K562 (cell line): ENCODE measurements around the gene ADTRP. TPM values are rescaled to one million over a fixed set of nuclear protein-coding genes. Genes with fewer than 3 reads are reported as not detected.
A peak's percentile ranks its signal among the peaks of the same experiment; 100 is the strongest.

Experiments
- ATAC-seq: fragments of 200-7000 bp; cut with Tn5 transposase; 3 replicates; pipeline ENCODE4 v1.9.1; 2020; ENCODE audit warnings: moderate library complexity
- BruUV-seq: library from RNA; stranded (reverse); fragments of 400-500 nt; replicated peaks from 2 replicates; lab custom pipeline; 2021; lab: Mats Ljungman, UMichigan
- CTCF ChIA-PET: fragments of 300-600 bp; formaldehyde crosslinking; extraction: SDS; loops from one replicate; lab custom pipeline; 2021; ENCODE audit warnings: low intra/inter-chr PET ratio; lab: Yijun Ruan, JAX
- POLR2A ChIA-PET: fragments of 300-600, 350-650 bp; sonication (Branson Sonifier 250); formaldehyde crosslinking; extraction: SDS; loops from one replicate; lab custom pipeline; 2021; ENCODE audit warnings: antibody characterized with exemption, inconsistent platforms; lab: Yijun Ruan, JAX
- DNase-seq, 4 experiments: peaks; one replicate each; pipeline versions ENCODE4 v3.0.0 to v3.0.0-alpha.2; 2011 to 2018; ENCODE audit warnings: low spot score in 3 of 4, mixed read lengths in 3 of 4; ENCODE audit errors: extremely low read depth in 1 of 4
- FAIRE-seq: peaks from 2 replicates; lab custom pipeline; 2011; peaks lifted over from hg19 to GRCh38; lab: Jason Lieb, UNC
- H2AFZ ChIP-seq: 2 replicates; pipeline ENCODE4 v1.6.0; 2011; ENCODE audit warnings: low read depth, low read length, control low read depth, inconsistent platforms
- H3K27ac ChIP-seq: fragments of 200-600 bp; 3 replicates; pipeline ENCODE4 v1.8.0; 2011; ENCODE audit warnings: low read depth, mild to moderate bottlenecking, control low read depth, inconsistent platforms, low read length, moderate library complexity, mixed read lengths; ENCODE audit errors: extremely low read depth
- H3K27me3 ChIP-seq, 2 experiments: fragments of 300-600 bp in 1 of 2; 2 replicates in 1 of 2; 3 replicates in 1 of 2; pipeline versions ENCODE4 v1.6.0 to v1.8.0; 2011; ENCODE audit warnings: inconsistent platforms in 2 of 2, low read length in 2 of 2, mild to moderate bottlenecking in 1 of 2, mixed read lengths in 1 of 2, moderate library complexity in 1 of 2; ENCODE audit not compliant: control insufficient read depth in 2 of 2, insufficient read depth in 2 of 2
- H3K36me3 ChIP-seq: fragments of 300-600 bp; 3 replicates; pipeline ENCODE4 v1.8.0; 2011; ENCODE audit warnings: mild to moderate bottlenecking, low read length, inconsistent platforms; ENCODE audit not compliant: control insufficient read depth, insufficient read depth
- H3K4me1 ChIP-seq, 2 experiments: fragments of 200-600 bp in 1 of 2; replicated peaks in 1 of 2; 2 replicates in 1 of 2; 3 replicates in 1 of 2; pipeline versions ENCODE4 v1.5.1 to v1.8.0; 2011; ENCODE audit warnings: inconsistent platforms in 2 of 2, low read length in 2 of 2, mild to moderate bottlenecking in 1 of 2, mixed read lengths in 1 of 2, moderate library complexity in 1 of 2; ENCODE audit not compliant: control insufficient read depth in 2 of 2, insufficient read depth in 2 of 2
- H3K4me2 ChIP-seq: 2 replicates; pipeline ENCODE4 v1.6.1; 2011; ENCODE audit warnings: low read length, control low read depth, inconsistent platforms, mixed read lengths; ENCODE audit not compliant: insufficient read depth
- H3K4me3 ChIP-seq: fragments of 200-600 bp; sonication (generic), shearing (Covaris generic); 2 replicates; pipeline ENCODE4 v1.5.1; 2016; ENCODE audit warnings: control low read depth, inconsistent platforms
- H3K79me2 ChIP-seq: fragments of 200-600 bp; 3 replicates; pipeline ENCODE4 v1.8.0; 2011; ENCODE audit warnings: low read length, inconsistent platforms; ENCODE audit not compliant: control insufficient read depth, insufficient read depth
- H3K9ac ChIP-seq, 2 experiments: 2 replicates each; pipeline versions ENCODE4 v1.6.0 to v1.6.1; 2011; ENCODE audit warnings: low read depth in 2 of 2, low read length in 2 of 2, control low read depth in 1 of 2, inconsistent platforms in 1 of 2, mild to moderate bottlenecking in 1 of 2, mixed read lengths in 1 of 2; ENCODE audit not compliant: insufficient read depth in 1 of 2
- H3K9me1 ChIP-seq: one replicate; pipeline ENCODE4 v1.6.0; 2011; ENCODE audit warnings: inconsistent platforms, mild to moderate bottlenecking, low read length, moderate library complexity; ENCODE audit not compliant: control insufficient read depth, insufficient read depth
- H3K9me3 ChIP-seq: replicated peaks from 2 replicates; pipeline ENCODE4 v1.5.1; 2011; ENCODE audit warnings: low read depth, low read length, inconsistent platforms; ENCODE audit not compliant: control insufficient read depth, insufficient read depth
- H4K20me1 ChIP-seq: replicated peaks from 2 replicates; pipeline ENCODE4 v1.6.1; 2011; ENCODE audit warnings: low read length, inconsistent platforms, mixed read lengths; ENCODE audit not compliant: control insufficient read depth, insufficient read depth
- ATF7 ChIP-seq: fragments of 450-650 bp; IDR thresholded peaks from 2 replicates; pipeline ENCODE4 v1.7.1; 2014; ENCODE audit warnings: mild to moderate bottlenecking, moderate library complexity
- BCL6 ChIP-seq: fragments of 250-450 bp; sonication (Bioruptor Pico); IDR thresholded peaks from 2 replicates; pipeline ENCODE4 v1.4.0; 2020
- FOS ChIP-seq: IDR thresholded peaks from 3 replicates; pipeline ENCODE4 v1.6.1; 2011; ENCODE audit not compliant: insufficient read length; ENCODE audit errors: extremely low read depth
- HCFC1 ChIP-seq: IDR thresholded peaks from 2 replicates; pipeline ENCODE4 v1.6.1; 2012; ENCODE audit warnings: low read depth, low read length, improper control_type of control experiment
- L3MBTL2 ChIP-seq: fragments of 450-650 bp; IDR thresholded peaks from 2 replicates; pipeline ENCODE4 v1.6.1; 2016; ENCODE audit warnings: mild to moderate bottlenecking, moderate library complexity
- XRCC5 ChIP-seq: fragments of 200-400 bp; formaldehyde crosslinking; IDR thresholded peaks from 2 replicates; pipeline ENCODE4 v1.6.1; 2017; ENCODE audit warnings: low read depth, mild to moderate bottlenecking, low read length
- WGBS: fragments of 100-300 bp; shearing (Covaris generic); methylation state at CpG from one replicate; pipeline ENCODE4 v1.1.6; 2016; ENCODE audit warnings: low coverage, mixed read lengths; ENCODE audit not compliant: insufficient coverage; ENCODE audit errors: missing lambda C conversion rate; 5-methylcytosine and 5-hydroxymethylcytosine counted together
- in situ Hi-C: fragments of 300-500 bp; cut with MboI; formaldehyde crosslinking; loops from 4 replicates; pipeline ENCODE4 v1.15.0; 2018; ENCODE audit warnings: inconsistent platforms, mixed read lengths
- intact Hi-C: fragments of 100-400 bp; cut with micrococcal nuclease; formaldehyde crosslinking; loops from 2 replicates; pipeline ENCODE4 v1.14.2; 2022
- polyA plus RNA-seq, 8 experiments: library from polyadenylated mRNA; depleted of rRNA in 4 of 8; stranded (reverse) in 5 of 8; unstranded in 3 of 8; fragments of >200 nt; fragmentation: Nextera tagmentation in 2 of 8; fragmentation: Illumina TruSeq in 1 of 8; extraction: Ambion mirVana in 2 of 8; extraction: Trizol in 1 of 8; gene quantifications; 2 replicates each; pipeline versions ENCODE4 v1.2.1 to v1.2.3, GENCODE V29; 2011 to 2014; ENCODE audit warnings: inconsistent platforms in 1 of 8, missing spikeins in 1 of 8
- total RNA-seq, 7 experiments: library from RNA; depleted of rRNA in 6 of 7; stranded (reverse); fragments of >200 nt in 6 of 7; fragmentation: Illumina TruSeq in 2 of 7; extraction: Trizol in 2 of 7; gene quantifications; 2 replicates each; pipeline versions ENCODE4 v1.2.1 to v1.2.3, GENCODE V29; 2011 to 2021; ENCODE audit warnings: low replicate concordance in 1 of 7
- TF ChIP-seq, protein P1 (sequence below): fragments of 250-450 bp; sonication (Bioruptor Pico); IDR thresholded peaks from 2 replicates; pipeline ENCODE4 v1.5.0; 2021; ENCODE audit warnings: mild to moderate bottlenecking, moderate library complexity
- TF ChIP-seq, protein P2 (sequence below): sonication (generic); formaldehyde crosslinking; IDR thresholded peaks from 2 replicates; pipeline ENCODE4 v1.8.0; 2022; ENCODE audit warnings: missing genetic modification reagents, mild to moderate bottlenecking, borderline replicate concordance
- TF ChIP-seq, protein P3 (sequence below), 3 experiments: fragments of 200-800 bp in 1 of 3; sonication (Bioruptor generic) in 1 of 3; sonication (generic) in 1 of 3; formaldehyde crosslinking in 1 of 3; IDR thresholded peaks; 2 replicates each; pipeline versions ENCODE4 v1.6.1 to v1.8.0; 2016 to 2022; ENCODE audit warnings: mild to moderate bottlenecking in 2 of 3, missing compliant biosample characterization in 2 of 3, missing genetic modification characterization in 2 of 3, missing genetic modification reagents in 1 of 3
- TF ChIP-seq, protein P4 (sequence below): fragments of 450-650 bp; formaldehyde crosslinking; IDR thresholded peaks from 2 replicates; pipeline ENCODE4 v1.4.0; 2020; ENCODE audit warnings: mild to moderate bottlenecking

The ADTRP gene
- total and polyA plus RNA-seq, 9 of the 15 experiments (the other 6 are each of a cell fraction or from before 2014, with no cell fraction given): 7.4 to 24.0 (median 13.6) TPM

DNA sequence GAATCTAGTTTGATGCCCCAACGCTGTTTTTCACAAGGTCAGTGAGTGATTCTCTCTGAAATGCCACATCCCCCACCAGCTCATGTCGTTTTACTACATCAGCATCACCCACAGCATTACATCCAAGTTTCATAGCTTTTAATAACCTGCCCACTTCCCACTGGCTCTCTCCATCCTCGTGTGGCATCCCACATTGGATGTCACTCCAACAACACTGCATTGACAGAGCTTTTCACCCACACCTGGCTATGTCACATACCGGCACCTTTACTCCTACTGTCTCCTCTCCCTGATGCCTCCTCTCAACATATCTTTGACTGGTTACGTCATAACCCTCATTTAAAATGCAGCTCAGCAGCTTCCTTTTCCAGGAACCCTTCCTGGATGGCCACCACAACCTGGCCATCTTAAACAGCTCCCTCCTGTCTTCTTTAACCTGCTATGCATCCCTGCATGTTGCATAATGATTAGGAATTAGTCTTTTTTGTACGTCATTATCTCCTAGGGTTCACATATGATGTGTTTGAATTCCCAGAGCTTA, 5.0 kb upstream of the ADTRP start:
- H3K36me3 ChIP-seq: no peaks in the 10 kb centered on the region
- no peak overlapping the region for H3K4me2 ChIP-seq
- POLR2A ChIA-PET: interaction anchor here (0.7 kb wide), 1 partner anchor 148 kb away, joined by 3 read pairs; no protein-coding TSS in a partner anchor
- FAIRE-seq (no peak), DNase-seq (no peak), ATAC-seq (no peak)
- H3K79me2 ChIP-seq: no peaks in the 10 kb centered on the region
- WGBS: 36% methylated on average over 6 of the region's 6 CpGs
- no TSS peak for BruUV-seq
- H4K20me1 ChIP-seq: no peaks in the 10 kb centered on the region
- H3K27me3 ChIP-seq: no peaks in the 10 kb centered on the region
- peak overlapping the region; percentile 33 for H2AFZ ChIP-seq
- CTCF ChIA-PET: no interaction called here
- H3K9ac ChIP-seq: no peak overlapping the region
- H3K4me3 ChIP-seq: no peak overlapping the region
- intact Hi-C loops: no loop called here
- H3K27ac ChIP-seq: no peak overlapping the region
- no peaks in the 10 kb centered on the region for H3K9me1 ChIP-seq
- in situ Hi-C loops: no loop called here
- peaks cover 2% of the 10 kb centered on the region; the same call in 1 of the 2 replicates for H3K9me3 ChIP-seq
- H3K4me1 ChIP-seq: peaks cover 3 to 22% of the 10 kb centered on the region in 2 experiments; a peak in 4 of 5 replicates
- TF ChIP-seq, protein P1, sequence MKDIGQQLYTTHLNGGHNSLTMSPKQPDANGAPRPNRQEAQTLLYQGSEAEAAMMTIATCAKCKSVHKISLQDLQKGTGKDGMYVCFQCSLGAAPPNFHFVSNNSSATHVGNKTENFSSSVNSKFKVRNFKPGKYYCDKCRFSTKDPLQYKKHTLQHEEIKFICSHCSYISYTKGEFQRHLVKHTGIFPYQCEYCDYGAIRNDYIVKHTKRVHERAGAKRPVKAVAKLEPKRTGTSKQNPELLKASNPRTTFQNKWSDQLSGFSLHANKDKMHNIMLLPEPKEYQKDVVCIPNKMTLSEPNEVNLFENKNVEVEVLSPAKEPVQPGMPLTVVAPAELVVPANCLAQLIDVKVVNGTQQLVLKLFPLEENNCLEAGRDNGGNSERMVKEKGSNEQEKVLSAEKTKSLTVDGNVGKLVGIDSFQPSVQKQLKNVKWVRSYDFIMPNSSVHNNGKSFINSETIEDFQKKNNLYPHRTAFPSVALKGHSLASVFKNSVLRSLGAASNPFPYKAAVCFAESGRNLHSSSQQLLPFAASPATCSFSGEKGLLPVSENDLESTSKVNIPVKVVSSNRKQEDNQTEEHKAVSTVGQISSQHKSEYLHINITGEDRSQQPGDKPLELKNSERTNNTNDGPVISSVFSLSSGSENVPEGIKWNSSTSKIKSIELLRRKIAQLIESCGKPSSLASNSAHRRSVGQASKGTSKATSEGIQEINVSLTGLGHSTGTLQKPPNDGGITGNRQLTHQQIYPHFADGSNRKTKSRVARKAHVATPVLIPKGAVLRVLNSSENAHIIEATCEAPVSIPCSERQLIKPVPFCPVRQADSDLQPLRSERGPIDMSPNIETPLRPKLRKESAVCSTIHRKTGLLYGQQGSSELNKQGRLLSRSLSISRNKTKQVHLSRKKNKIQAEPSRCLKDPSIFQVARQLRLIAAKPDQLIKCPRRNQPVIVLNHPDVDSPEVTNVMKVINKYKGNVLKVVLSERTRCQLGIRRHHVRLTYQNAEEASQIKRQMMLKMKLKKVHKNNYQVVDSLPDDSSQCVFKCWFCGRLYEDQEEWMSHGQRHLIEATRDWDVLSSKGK: no peak
- TF ChIP-seq BCL6 (CRISPR knock-in tag): no peak
- no peak for TF ChIP-seq XRCC5
- no peak for TF ChIP-seq L3MBTL2
- TF ChIP-seq, protein P2, sequence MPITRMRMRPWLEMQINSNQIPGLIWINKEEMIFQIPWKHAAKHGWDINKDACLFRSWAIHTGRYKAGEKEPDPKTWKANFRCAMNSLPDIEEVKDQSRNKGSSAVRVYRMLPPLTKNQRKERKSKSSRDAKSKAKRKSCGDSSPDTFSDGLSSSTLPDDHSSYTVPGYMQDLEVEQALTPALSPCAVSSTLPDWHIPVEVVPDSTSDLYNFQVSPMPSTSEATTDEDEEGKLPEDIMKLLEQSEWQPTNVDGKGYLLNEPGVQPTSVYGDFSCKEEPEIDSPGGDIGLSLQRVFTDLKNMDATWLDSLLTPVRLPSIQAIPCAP (CRISPR knock-in tag): no peak
- TF ChIP-seq ATF7: 0 out of 2 replicates have a peak, but pooled peaks have one; percentile 23
- TF ChIP-seq, protein P3, sequence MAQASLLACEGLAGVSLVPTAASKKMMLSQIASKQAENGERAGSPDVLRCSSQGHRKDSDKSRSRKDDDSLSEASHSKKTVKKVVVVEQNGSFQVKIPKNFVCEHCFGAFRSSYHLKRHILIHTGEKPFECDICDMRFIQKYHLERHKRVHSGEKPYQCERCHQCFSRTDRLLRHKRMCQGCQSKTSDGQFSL (CRISPR knock-in tag; IDR thresholded peaks at IDR 0.05): no peak
- TF ChIP-seq, protein P3 (tag; IDR thresholded peaks at IDR 0.05): no peak
- TF ChIP-seq HCFC1: no peak
- TF ChIP-seq FOS: no peak
- TF ChIP-seq, protein P4, sequence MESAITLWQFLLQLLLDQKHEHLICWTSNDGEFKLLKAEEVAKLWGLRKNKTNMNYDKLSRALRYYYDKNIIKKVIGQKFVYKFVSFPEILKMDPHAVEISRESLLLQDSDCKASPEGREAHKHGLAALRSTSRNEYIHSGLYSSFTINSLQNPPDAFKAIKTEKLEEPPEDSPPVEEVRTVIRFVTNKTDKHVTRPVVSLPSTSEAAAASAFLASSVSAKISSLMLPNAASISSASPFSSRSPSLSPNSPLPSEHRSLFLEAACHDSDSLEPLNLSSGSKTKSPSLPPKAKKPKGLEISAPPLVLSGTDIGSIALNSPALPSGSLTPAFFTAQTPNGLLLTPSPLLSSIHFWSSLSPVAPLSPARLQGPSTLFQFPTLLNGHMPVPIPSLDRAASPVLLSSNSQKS (CRISPR knock-in tag): no peak
